ENCODE measurements around the gene NIPA2.

Gene NIPA2

DNA sequence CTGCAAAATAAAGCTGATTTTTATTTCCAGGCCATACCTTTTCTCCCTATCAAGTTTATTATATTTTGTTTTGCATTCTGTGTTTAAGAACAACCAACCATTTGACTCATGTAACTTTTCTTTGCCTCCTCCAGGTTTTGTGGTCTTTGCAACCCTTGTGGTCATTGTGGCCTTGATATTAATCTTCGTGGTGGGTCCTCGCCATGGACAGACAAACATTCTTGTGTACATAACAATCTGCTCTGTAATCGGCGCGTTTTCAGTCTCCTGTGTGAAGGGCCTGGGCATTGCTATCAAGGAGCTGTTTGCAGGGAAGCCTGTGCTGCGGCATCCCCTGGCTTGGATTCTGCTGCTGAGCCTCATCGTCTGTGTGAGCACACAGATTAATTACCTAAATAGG, 27.6 kb downstream of the NIPA2 start:
- Mint-ChIP-seq H3K27ac (no peak overlapping the region), H3K27me3 (no peaks in the 10 kb centered on the region), H3K9me3 (no peaks in the 10 kb centered on the region), H3K4me3 (no peak overlapping the region), H3K36me3 (peaks cover 20% of the 10 kb centered on the region), H3K4me1 (peaks cover 17% of the 10 kb centered on the region)

- H3K36me3 Mint-ChIP-seq, result peaks cover 14% of the 10 kb centered on the region
- H3K9me3 Mint-ChIP-seq, result no peaks in the 10 kb centered on the region
- H3K4me1 Mint-ChIP-seq, result peaks cover 8% of the 10 kb centered on the region
- H3K27ac Mint-ChIP-seq, result no peak overlapping the region
- H3K27me3 Mint-ChIP-seq, result no peaks in the 10 kb centered on the region
- no peak overlapping the region for H3K4me3 Mint-ChIP-seq
Measured at GRCh38 chr15:22867886-22868285, 29.4 kb downstream of the NIPA2 start.

GRCh38 chr15:22868495-22868894, 30.0 kb downstream of the NIPA2 start:
- Mint-ChIP-seq H3K9me3 (no peaks in the 10 kb centered on the region), H3K36me3 (peaks cover 14% of the 10 kb centered on the region), H3K27ac (no peak overlapping the region), H3K4me3 (no peak overlapping the region), H3K4me1 (peaks cover 8% of the 10 kb centered on the region), H3K27me3 (no peaks in the 10 kb centered on the region)

GRCh38 chr15:22868928-22869327, 30.5 kb downstream of the NIPA2 start:
- peak overlapping the region; percentile 46 for H3K27ac Mint-ChIP-seq
- no peaks in the 10 kb centered on the region for H3K9me3 Mint-ChIP-seq
- peaks cover 5% of the 10 kb centered on the region for H3K4me1 Mint-ChIP-seq
- no peaks in the 10 kb centered on the region for H3K27me3 Mint-ChIP-seq
- H3K36me3 Mint-ChIP-seq, result peaks cover 11% of the 10 kb centered on the region
- no peak overlapping the region for H3K4me3 Mint-ChIP-seq

- Mint-ChIP-seq H3K36me3 (peaks cover 10% of the 10 kb centered on the region), H3K4me1 (peaks cover 5% of the 10 kb centered on the region), H3K4me3 (no peak overlapping the region), H3K9me3 (no peaks in the 10 kb centered on the region), H3K27me3 (no peaks in the 10 kb centered on the region), H3K27ac (no peak overlapping the region)
Measured at GRCh38 chr15:22869856-22870255, 31.4 kb downstream of the NIPA2 start.

DNA sequence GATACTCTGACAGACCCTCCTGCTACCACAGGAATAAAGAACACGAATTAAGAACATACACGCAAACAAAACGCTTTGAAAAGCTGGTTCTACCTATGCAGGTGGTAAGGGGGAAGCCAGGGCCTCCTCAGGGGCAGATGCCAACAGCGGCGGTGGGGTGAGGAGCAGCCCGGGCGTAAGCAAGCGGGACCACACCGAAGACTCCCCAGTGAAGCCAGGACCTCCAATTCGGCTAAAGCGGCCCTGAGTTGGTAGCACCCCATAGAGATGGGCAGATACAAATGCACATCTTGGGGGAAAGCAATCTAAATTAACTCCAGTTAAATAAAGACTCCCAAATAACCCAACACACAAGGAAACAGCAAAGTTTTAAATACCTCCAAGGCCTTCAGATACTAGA, 32.4 kb downstream of the NIPA2 start:
- H3K4me1 Mint-ChIP-seq, result peaks cover 3% of the 10 kb centered on the region
- peaks cover 9% of the 10 kb centered on the region for H3K36me3 Mint-ChIP-seq
- H3K27me3 Mint-ChIP-seq, result no peaks in the 10 kb centered on the region
- H3K27ac Mint-ChIP-seq, result no peak overlapping the region
- H3K9me3 Mint-ChIP-seq, result no peaks in the 10 kb centered on the region
- H3K4me3 Mint-ChIP-seq, result no peak overlapping the region

GRCh38 chr15:22871481-22872086, 33.1 kb downstream of the NIPA2 start:
- Mint-ChIP-seq H3K4me3 (no peak overlapping the region), H3K27me3 (no peaks in the 10 kb centered on the region), H3K27ac (no peak overlapping the region), H3K4me1 (no peaks in the 10 kb centered on the region), H3K9me3 (no peaks in the 10 kb centered on the region), H3K36me3 (peaks cover 5% of the 10 kb centered on the region)

GRCh38 chr15:22872936-22873701, 34.7 kb downstream of the NIPA2 start:
- H3K9me3 Mint-ChIP-seq, result no peaks in the 10 kb centered on the region
- peaks cover 5% of the 10 kb centered on the region for H3K36me3 Mint-ChIP-seq
- H3K27ac Mint-ChIP-seq, result no peak overlapping the region
- H3K4me3 Mint-ChIP-seq, result no peak overlapping the region
- H3K27me3 Mint-ChIP-seq, result no peaks in the 10 kb centered on the region
- H3K4me1 Mint-ChIP-seq, result no peaks in the 10 kb centered on the region

DNA sequence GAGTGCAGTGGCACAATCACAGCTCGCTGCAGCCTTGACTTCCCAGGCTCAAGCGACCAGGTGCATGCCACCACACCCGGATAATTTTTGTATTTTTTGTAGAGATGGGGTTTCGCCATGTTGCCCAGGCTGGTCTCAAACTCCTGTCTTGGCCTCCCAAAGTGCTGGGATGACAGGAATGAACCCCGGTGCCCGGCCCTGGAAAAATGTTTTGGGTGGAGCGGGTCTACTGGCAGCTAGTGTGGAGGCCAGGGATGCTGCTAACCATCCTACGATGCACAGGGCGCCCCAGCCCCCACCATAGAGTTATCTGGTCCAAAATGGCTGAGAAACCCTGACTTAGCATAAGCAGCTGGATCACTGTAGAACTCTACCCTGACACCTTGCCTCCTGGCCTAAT, 35.4 kb downstream of the NIPA2 start:
- Mint-ChIP-seq H3K9me3 (no peaks in the 10 kb centered on the region), H3K4me3 (no peak overlapping the region), H3K27me3 (no peaks in the 10 kb centered on the region), H3K27ac (no peak overlapping the region), H3K4me1 (no peaks in the 10 kb centered on the region), H3K36me3 (peaks cover 5% of the 10 kb centered on the region)

DNA sequence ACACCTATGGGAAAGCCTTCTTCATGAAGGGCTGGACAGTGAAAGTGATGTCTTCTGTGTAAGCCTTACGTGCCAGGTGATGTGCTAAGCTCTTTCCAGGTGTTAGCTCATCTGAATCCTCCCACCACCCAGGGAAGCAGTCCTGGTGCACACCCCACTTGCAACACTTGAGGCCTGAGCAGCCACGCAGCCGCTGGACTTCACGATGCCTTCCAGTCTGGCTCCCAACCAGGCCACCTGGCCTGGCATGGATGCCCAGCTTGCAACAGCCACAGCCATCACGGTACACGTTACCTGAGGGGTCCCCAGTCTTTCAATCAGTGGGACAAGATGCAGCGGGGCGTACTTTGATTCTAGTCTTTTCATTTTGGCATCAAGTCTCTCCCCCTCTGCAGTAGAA, 35.8 kb downstream of the NIPA2 start:
- Mint-ChIP-seq H3K9me3 (no peaks in the 10 kb centered on the region), H3K4me3 (no peak overlapping the region), H3K27me3 (no peaks in the 10 kb centered on the region), H3K36me3 (peaks cover 4% of the 10 kb centered on the region), H3K4me1 (no peaks in the 10 kb centered on the region), H3K27ac (no peak overlapping the region)

DNA sequence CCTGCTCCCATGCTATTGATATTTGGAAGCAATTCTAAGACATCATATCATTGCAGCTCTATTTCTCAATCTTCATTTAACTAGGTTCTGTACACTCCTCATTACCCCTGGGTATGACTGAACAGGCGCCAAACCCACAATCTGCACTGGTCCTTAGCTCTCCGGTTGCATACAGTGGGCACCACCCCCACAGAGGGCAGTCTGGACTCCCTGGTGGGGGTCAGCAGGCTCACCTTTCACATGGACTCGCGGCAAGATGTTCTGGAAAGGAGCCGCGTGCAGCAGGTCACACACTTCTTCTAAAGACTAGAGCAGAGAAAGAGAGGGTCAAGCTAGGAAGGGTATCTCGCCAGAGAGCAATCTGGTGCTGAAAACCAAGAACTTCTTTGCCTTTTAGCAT, 36.5 kb downstream of the NIPA2 start:
- Mint-ChIP-seq H3K27me3 (no peaks in the 10 kb centered on the region), H3K9me3 (no peaks in the 10 kb centered on the region), H3K27ac (no peak overlapping the region), H3K4me3 (no peak overlapping the region), H3K36me3 (peaks cover 2% of the 10 kb centered on the region), H3K4me1 (no peaks in the 10 kb centered on the region)

DNA sequence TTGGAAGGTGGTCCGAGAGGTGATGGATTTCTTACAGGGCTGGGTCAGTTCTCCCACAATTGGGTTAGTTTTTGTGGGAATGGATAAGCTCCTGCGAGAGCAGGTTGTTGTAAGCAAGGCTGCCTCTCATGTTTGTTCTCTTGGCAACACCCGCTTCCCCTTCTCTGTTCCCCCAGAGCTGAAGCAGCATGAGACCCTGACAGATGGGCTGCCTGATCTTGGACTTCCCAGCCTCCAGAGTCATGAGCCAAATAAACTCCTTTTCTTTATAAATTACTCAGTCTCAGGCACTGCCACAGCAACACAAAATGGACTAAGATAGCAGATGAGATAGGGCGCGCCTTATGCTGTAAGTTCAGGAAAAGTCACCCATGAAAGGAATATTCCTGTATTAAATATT, 38.7 kb downstream of the NIPA2 start:
- Mint-ChIP-seq H3K4me3 (no peak overlapping the region), H3K9me3 (no peaks in the 10 kb centered on the region), H3K27me3 (no peaks in the 10 kb centered on the region), H3K36me3 (peaks cover 2% of the 10 kb centered on the region), H3K4me1 (no peaks in the 10 kb centered on the region), H3K27ac (no peak overlapping the region)

DNA sequence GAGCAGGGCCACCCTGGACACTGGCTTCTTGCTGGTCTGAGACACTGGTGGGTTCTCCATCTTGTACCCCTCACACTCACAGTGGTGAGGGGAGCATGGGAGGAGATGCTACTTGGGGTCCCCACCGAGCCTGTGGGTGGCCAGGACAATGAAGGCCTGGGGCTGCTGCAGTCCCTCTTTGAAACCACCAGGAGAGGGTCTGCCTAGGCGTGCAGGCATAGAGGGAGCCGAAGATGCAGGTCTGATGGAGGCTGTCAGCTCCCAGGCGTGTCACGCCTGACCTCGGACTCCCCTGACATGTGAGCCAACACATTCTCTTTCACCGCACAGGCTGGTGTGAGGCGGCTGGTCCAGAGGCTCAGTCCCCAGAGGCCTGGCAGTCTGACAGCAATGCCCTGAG, 39.1 kb downstream of the NIPA2 start:
- H3K27me3 Mint-ChIP-seq, result no peaks in the 10 kb centered on the region
- no peak overlapping the region for H3K4me3 Mint-ChIP-seq
- H3K36me3 Mint-ChIP-seq, result peaks cover 2% of the 10 kb centered on the region
- H3K4me1 Mint-ChIP-seq, result no peaks in the 10 kb centered on the region
- H3K9me3 Mint-ChIP-seq, result no peaks in the 10 kb centered on the region
- no peak overlapping the region for H3K27ac Mint-ChIP-seq

GRCh38 chr15:22878103-22878502, 39.6 kb downstream of the NIPA2 start:
- H3K36me3 Mint-ChIP-seq, result peaks cover 2% of the 10 kb centered on the region
- H3K4me3 Mint-ChIP-seq, result no peak overlapping the region
- H3K27me3 Mint-ChIP-seq, result no peaks in the 10 kb centered on the region
- H3K4me1 Mint-ChIP-seq, result no peaks in the 10 kb centered on the region
- no peaks in the 10 kb centered on the region for H3K9me3 Mint-ChIP-seq
- H3K27ac Mint-ChIP-seq, result no peak overlapping the region

DNA sequence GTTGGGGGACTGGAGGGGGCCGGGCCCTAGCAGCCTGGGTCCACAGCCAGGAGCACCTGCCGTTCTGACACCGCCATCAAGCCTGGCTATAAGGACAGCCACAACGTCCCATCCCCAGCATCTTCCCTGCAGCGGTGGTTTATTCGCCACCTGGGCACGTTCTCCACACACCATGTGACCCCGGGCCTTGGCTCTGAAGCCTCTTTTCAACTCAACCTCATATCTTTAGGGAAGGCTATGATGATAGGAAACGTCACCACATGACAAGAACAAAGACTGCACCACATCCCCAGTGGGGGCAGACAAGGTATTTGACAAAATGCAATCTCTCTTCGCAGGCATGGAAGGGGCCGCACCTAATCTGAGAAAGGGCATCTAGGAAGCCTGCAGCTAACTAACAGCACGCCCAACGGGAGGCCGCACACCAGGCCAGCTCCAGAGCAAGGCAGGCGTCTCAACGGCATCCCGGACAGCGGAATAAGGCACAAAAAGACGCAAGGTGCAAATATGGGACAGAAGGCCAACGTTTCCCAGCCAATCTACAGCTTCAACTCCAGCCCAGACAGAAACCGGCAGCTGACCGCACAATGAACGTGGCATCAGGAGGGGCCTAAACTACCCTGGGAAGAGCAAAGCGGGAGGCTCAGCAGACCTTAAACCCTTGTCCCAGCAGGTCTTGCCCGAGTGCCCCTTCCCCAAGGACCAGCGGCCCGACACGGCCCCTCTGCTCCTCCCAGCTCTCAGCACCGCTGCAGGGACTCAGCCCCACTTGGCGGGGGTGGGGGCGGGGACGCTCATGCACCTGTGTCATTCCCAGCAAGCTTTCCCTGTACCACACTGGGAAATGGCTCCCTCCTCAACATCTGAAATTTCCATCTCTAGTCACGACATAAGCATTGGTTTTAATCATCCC, 41.9 kb downstream of the NIPA2 start:
- Mint-ChIP-seq H3K27me3 (no peaks in the 10 kb centered on the region), H3K27ac (no peak overlapping the region), H3K36me3 (peaks cover 2% of the 10 kb centered on the region), H3K9me3 (no peaks in the 10 kb centered on the region), H3K4me3 (no peak overlapping the region), H3K4me1 (no peaks in the 10 kb centered on the region)
